ENCODE data around the gene ADCY2.
A peak's percentile ranks its signal among the peaks of the same experiment; 100 is the strongest.

The ADCY2 gene

DNA sequence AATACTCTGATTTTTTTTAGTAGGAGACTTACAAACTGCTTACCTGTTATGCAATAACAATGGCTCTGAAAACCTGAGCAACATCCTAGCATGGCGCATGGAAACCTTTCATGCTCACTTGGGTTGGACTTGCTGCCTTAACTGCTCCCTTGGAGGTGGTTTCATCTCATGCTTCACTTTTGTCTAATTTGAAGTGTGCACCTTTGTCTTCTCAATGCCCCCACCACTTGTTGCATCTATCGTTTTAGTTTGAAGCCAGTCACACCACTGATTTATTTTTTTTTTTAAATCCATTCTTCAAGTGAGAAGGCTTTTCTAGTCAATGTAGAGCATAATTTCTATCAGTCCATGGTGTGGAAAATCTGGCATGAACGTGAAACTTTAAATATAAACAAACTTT lies 391.8 kb downstream of the ADCY2 start:
- CTCF ChIA-PET = no interaction called here
- POLR2A ChIA-PET = no interaction called here
- DNase-seq (ENCODE audit: extremely low spot score) = no peak
- TF ChIP-seq, protein P1, sequence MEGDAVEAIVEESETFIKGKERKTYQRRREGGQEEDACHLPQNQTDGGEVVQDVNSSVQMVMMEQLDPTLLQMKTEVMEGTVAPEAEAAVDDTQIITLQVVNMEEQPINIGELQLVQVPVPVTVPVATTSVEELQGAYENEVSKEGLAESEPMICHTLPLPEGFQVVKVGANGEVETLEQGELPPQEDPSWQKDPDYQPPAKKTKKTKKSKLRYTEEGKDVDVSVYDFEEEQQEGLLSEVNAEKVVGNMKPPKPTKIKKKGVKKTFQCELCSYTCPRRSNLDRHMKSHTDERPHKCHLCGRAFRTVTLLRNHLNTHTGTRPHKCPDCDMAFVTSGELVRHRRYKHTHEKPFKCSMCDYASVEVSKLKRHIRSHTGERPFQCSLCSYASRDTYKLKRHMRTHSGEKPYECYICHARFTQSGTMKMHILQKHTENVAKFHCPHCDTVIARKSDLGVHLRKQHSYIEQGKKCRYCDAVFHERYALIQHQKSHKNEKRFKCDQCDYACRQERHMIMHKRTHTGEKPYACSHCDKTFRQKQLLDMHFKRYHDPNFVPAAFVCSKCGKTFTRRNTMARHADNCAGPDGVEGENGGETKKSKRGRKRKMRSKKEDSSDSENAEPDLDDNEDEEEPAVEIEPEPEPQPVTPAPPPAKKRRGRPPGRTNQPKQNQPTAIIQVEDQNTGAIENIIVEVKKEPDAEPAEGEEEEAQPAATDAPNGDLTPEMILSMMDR (IDR thresholded peaks at IDR 0.05; ENCODE audit: control extremely low read depth, extremely low read depth, low read depth, missing control alignments) = no peak

DNA sequence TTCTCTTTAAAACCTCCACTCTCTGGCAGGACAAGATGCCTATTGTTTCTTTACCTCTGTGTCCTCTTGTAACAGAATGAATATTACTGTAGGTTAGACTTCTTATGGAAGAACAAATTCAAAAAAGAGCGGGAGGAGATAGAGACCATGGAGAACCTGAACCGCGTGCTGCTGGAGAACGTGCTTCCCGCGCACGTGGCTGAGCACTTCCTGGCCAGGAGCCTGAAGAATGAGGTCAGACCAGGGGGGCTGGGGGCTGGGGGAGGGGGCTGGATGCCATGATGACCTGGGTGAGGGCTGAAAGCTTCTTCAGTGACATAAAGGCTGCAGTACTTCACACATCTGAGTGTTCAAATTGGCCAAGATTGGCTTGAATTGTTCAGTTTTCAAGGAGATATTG lies 393.6 kb downstream of the ADCY2 start:
- POLR2A ChIA-PET = no interaction called here
- no peak for DNase-seq (ENCODE audit: extremely low spot score)
- TF ChIP-seq, protein P1 (IDR thresholded peaks at IDR 0.05; ENCODE audit: control extremely low read depth, extremely low read depth, low read depth, missing control alignments) = no peak
- CTCF ChIA-PET = no interaction called here

DNA sequence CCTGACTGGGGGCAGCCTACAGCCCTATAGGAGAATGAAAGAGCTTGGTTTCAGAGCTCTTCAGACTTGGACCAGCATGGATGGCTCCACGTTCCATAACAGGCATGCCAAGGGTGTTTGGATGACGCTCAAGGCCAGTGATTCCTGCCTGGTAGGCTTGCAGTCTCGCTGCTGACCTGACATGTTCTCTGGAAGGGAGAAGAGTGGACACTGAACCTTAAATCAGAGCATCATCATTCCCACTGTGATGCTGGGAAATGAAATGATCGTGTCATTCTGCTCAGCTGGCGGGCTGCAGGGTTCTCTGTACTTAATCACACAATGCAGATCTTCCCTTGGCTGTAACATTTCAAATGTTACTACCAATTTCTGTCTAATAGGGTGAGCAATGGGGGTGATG lies 398.0 kb downstream of the ADCY2 start:
- no peak for DNase-seq (ENCODE audit: extremely low spot score)
- POLR2A ChIA-PET = no interaction called here
- TF ChIP-seq, protein P1 (IDR thresholded peaks at IDR 0.05; ENCODE audit: control extremely low read depth, extremely low read depth, low read depth, missing control alignments) = no peak
- CTCF ChIA-PET = interaction anchor here (1.0 to 1.7 kb wide), 4 partner anchors 10 to 39 kb away, joined by 3 to 7 read pairs (median 4); no protein-coding TSS in a partner anchor

DNA sequence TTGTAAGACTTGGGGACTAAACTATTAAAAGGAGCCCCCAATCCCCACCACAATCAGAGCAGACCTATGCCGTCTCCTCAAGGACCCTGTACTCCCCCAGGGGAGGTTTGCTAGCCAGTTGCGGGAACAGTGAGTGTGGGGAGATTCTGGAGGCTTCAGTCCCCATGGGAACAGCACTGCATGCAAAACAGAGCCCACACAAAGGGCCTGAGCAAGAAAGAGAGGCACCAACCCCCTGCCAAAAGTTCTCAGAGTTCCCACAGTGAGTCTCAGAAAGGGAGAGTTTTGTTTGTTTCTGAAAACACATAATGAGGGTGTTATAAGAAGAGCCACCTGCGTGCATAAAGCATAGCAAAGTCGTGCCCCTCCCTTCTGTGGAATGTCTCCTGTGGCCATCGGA lies 398.4 kb downstream of the ADCY2 start:
- ChIA-PET POLR2A (no interaction called here), CTCF (interaction anchor here (1.1 to 1.7 kb wide), 4 partner anchors 10 to 40 kb away, joined by 3 to 7 read pairs (median 5); no protein-coding TSS in a partner anchor)
- DNase-seq (ENCODE audit: extremely low spot score) = peak; percentile 66
- TF ChIP-seq, protein P1 (IDR thresholded peaks at IDR 0.05; ENCODE audit: control extremely low read depth, extremely low read depth, low read depth, missing control alignments) = no peak

DNA sequence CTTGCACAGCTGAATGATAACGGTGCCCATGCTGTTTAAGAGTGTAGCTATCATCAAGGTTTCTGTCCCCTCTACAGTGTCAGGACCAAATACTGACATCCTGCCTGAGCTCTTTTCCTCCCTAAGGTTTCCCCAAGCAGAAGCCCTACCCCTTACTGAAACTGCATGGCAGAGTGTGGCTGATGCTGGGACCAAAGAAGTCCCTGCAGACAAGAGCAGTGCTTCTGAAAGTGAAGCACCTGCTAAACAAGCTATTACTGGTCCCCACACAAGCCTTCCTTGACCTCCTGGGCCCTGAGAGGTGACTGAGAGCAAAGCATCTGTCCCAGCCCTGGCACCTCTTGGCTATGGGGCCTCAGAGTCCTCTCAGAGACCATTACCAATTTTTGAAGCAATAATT lies 398.9 kb downstream of the ADCY2 start:
- TF ChIP-seq, protein P1 (IDR thresholded peaks at IDR 0.05; ENCODE audit: control extremely low read depth, extremely low read depth, low read depth, missing control alignments) = no peak
- ChIA-PET POLR2A (no interaction called here), CTCF (interaction anchor here (1.0 to 1.7 kb wide), 5 partner anchors 9 to 63 kb away, joined by 4 to 7 read pairs (median 5); no protein-coding TSS in a partner anchor)
- DNase-seq (ENCODE audit: extremely low spot score) = peak; percentile 20

DNA sequence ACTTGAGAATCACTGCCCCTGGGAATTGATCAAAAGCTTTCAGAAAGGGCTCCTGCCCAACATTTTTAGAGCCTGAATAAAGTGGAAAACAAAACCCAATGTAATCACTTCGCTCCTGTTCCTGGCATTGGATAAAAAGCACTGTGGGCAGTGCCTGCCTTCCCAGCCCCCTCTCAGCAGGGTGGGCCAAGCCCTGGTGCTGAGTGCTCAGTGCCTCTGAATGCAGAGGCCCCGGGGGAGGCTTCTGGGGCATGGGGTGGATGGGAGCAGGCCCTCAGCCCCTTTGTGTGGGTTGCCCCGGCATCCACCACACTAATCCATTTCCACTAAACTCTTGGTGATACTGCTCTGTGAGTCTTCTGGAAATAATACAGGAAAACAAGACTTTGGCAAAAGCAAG lies 399.4 kb downstream of the ADCY2 start:
- POLR2A ChIA-PET = no interaction called here
- DNase-seq (ENCODE audit: extremely low spot score) = no peak
- CTCF ChIA-PET = interaction anchor here (1.0 to 1.7 kb wide), 6 partner anchors 9 to 63 kb away, joined by 3 to 7 read pairs (median 4); no protein-coding TSS in a partner anchor
- TF ChIP-seq, protein P1 (IDR thresholded peaks at IDR 0.05; ENCODE audit: control extremely low read depth, extremely low read depth, low read depth, missing control alignments) = no peak
